HepG2 (cell line): Measurements from ENCODE around the gene IRGQ. TPM values are rescaled to one million over a fixed set of nuclear protein-coding genes. Genes with fewer than 3 reads are reported as not detected.
A peak's percentile ranks its signal among the peaks of the same experiment; 100 is the strongest.

Source experiments
- ATAC-seq: fragments of 200-7000 bp; cut with Tn5 transposase; 3 replicates; pipeline ENCODE4 v1.9.1; 2020; ENCODE audit warnings: mild to moderate bottlenecking, moderate library complexity
- BruUV-seq: library from RNA; stranded (reverse); fragments of 400-500 nt; replicated peaks from 2 replicates; lab custom pipeline; 2021; lab: Mats Ljungman, UMichigan
- CTCF ChIA-PET: fragments of 300-600 bp; formaldehyde crosslinking; extraction: SDS; loops from one replicate; lab custom pipeline; 2021; ENCODE audit warnings: low total read pairs, inconsistent platforms, low intra/inter-chr PET ratio; lab: Yijun Ruan, JAX
- POLR2A ChIA-PET: fragments of 350-600 bp; sonication (Branson Sonifier 250); formaldehyde crosslinking; loops from one replicate; lab custom pipeline; 2020; ENCODE audit warnings: antibody characterized with exemption, inconsistent platforms; lab: Yijun Ruan, JAX
- DNase-seq: peaks from one replicate; pipeline ENCODE4 v3.0.0-alpha.2; 2015; ENCODE audit warnings: low spot score
- FAIRE-seq: peaks from 3 replicates; lab custom pipeline; 2011; peaks lifted over from hg19 to GRCh38; lab: Jason Lieb, UNC
- H2AFZ ChIP-seq: one replicate; pipeline ENCODE4 v1.6.1; 2011; ENCODE audit warnings: low read length, inconsistent platforms
- H3K27ac ChIP-seq: fragments of 300-600 bp; 3 replicates; pipeline ENCODE4 v1.8.0; 2011; ENCODE audit warnings: mixed run types, mild to moderate bottlenecking, mixed read lengths, low read length, inconsistent platforms; ENCODE audit not compliant: insufficient read depth; ENCODE audit errors: extremely low read length
- H3K27me3 ChIP-seq, 2 experiments: fragments of 200-600 bp in 1 of 2; 2 replicates in 1 of 2; 3 replicates in 1 of 2; pipeline versions ENCODE4 v1.6.0 to v1.8.0; 2011; ENCODE audit warnings: low read length in 2 of 2, mild to moderate bottlenecking in 2 of 2, moderate library complexity in 2 of 2, inconsistent platforms in 1 of 2; ENCODE audit not compliant: insufficient read depth in 2 of 2, control insufficient read depth in 1 of 2
- H3K36me3 ChIP-seq, 2 experiments: fragments of 200-600 bp in 1 of 2; replicated peaks in 1 of 2; 2 replicates in 1 of 2; 3 replicates in 1 of 2; pipeline versions ENCODE4 v1.5.1 to v1.8.0; 2011; ENCODE audit warnings: low read length in 2 of 2, inconsistent platforms in 1 of 2; ENCODE audit not compliant: insufficient read depth in 2 of 2, control insufficient read depth in 1 of 2
- H3K4me1 ChIP-seq: 2 replicates; pipeline ENCODE4 v1.5.1; 2012; ENCODE audit warnings: low read length, inconsistent platforms; ENCODE audit not compliant: insufficient read depth
- H3K4me2 ChIP-seq: 2 replicates; pipeline ENCODE4 v1.6.0; 2011; ENCODE audit warnings: low read depth, low read length, inconsistent platforms
- H3K4me3 ChIP-seq, 3 experiments: fragments of 200-600 bp in 1 of 3; sonication (generic), shearing (Covaris generic) in 1 of 3; replicated peaks in 1 of 3; 2 replicates each; pipeline ENCODE4 v1.5.1; 2011 to 2016; ENCODE audit warnings: low read length in 3 of 3, inconsistent platforms in 2 of 3, low read depth in 2 of 3, mild to moderate bottlenecking in 2 of 3, control low read depth in 1 of 3, mixed read lengths in 1 of 3; ENCODE audit not compliant: insufficient read depth in 1 of 3
- H3K79me2 ChIP-seq: one replicate; pipeline ENCODE4 v1.6.1; 2011; ENCODE audit warnings: low read length, inconsistent platforms; ENCODE audit not compliant: insufficient read depth
- H3K9ac ChIP-seq: 2 replicates; pipeline ENCODE4 v1.6.0; 2011; ENCODE audit warnings: mild to moderate bottlenecking, low read depth, low read length, inconsistent platforms; ENCODE audit not compliant: insufficient read depth
- H3K9me3 ChIP-seq: 2 replicates; pipeline ENCODE4 v1.5.1; 2012; ENCODE audit warnings: mild to moderate bottlenecking, low read length
- H4K20me1 ChIP-seq: 2 replicates; pipeline ENCODE4 v1.6.0; 2011; ENCODE audit warnings: inconsistent platforms, mild to moderate bottlenecking, low read length, moderate library complexity; ENCODE audit not compliant: insufficient read depth
- CREM ChIP-seq, 2 experiments: sonication (generic) in 1 of 2; formaldehyde crosslinking in 1 of 2; IDR thresholded peaks; 2 replicates each; pipeline versions ENCODE4 v1.4.0 to v1.6.1; 2016 to 2020; ENCODE audit warnings: antibody characterized with exemption in 1 of 2, mild to moderate bottlenecking in 1 of 2, missing genetic modification reagents in 1 of 2
- KLF9 ChIP-seq: IDR thresholded peaks from 2 replicates; pipeline ENCODE4 v1.6.1; 2016; ENCODE audit warnings: low read depth
- PAX8 ChIP-seq: sonication (generic); formaldehyde crosslinking; IDR thresholded peaks from 2 replicates; pipeline ENCODE4 v1.8.0; 2022; ENCODE audit warnings: mild to moderate bottlenecking, missing genetic modification reagents, borderline replicate concordance
- TAF1 ChIP-seq: sonication (generic); formaldehyde crosslinking; IDR thresholded peaks from 2 replicates; pipeline ENCODE4 v1.4.0; 2020; ENCODE audit warnings: missing genetic modification reagents
- XBP1 ChIP-seq: sonication (generic); formaldehyde crosslinking; IDR thresholded peaks from 2 replicates; pipeline ENCODE4 v1.5.0; 2020; ENCODE audit warnings: missing genetic modification reagents
- ZFP36L1 ChIP-seq: sonication (generic); formaldehyde crosslinking; IDR thresholded peaks from 2 replicates; pipeline ENCODE4 v1.8.0; 2022; ENCODE audit warnings: mild to moderate bottlenecking, missing genetic modification reagents, moderate library complexity
- ZNF468 ChIP-seq: sonication (generic); formaldehyde crosslinking; IDR thresholded peaks from 2 replicates; pipeline ENCODE4 v1.8.0; 2022; ENCODE audit warnings: mild to moderate bottlenecking, moderate library complexity, missing genetic modification reagents
- ZNF607 ChIP-seq: sonication (generic); formaldehyde crosslinking; IDR thresholded peaks from 2 replicates; pipeline ENCODE4 v1.5.1; 2020; ENCODE audit warnings: missing genetic modification reagents, mild to moderate bottlenecking, borderline replicate concordance
- ZNF747 ChIP-seq: sonication (generic); formaldehyde crosslinking; IDR thresholded peaks from 2 replicates; pipeline ENCODE4 v1.8.1; 2023; ENCODE audit warnings: missing genetic modification reagents, mild to moderate bottlenecking, borderline replicate concordance
- WGBS: methylation state at CpG from one replicate; pipeline ENCODE4 v1.1.6; 2017; ENCODE audit warnings: low lambda C conversion rate; 5-methylcytosine and 5-hydroxymethylcytosine counted together
- in situ Hi-C: cut with HindIII; loops from 2 replicates; pipeline ENCODE4 v1.10.0; 2017; ENCODE audit warnings: low pct_unique_long_range_greater_than_20kb; ENCODE audit not compliant: extremely low pct_ligation_motif_present
- intact Hi-C: fragments of 100-400 bp; cut with micrococcal nuclease; formaldehyde crosslinking; loops from one replicate; pipeline ENCODE4 v1.10.0; 2022; ENCODE audit not compliant: unreplicated experiment
- polyA plus RNA-seq, 8 experiments: library from polyadenylated mRNA; depleted of rRNA in 3 of 8; stranded (reverse) in 7 of 8; unstranded in 1 of 8; fragments of >200 nt; fragmentation: Illumina TruSeq in 4 of 8; extraction: Trizol in 4 of 8; gene quantifications; 2 replicates each; pipeline versions ENCODE4 v1.2.1 to v1.2.3, GENCODE V29; 2011 to 2016; ENCODE audit warnings: low read depth in 4 of 8, missing spikeins in 1 of 8, mixed read lengths in 1 of 8; ENCODE audit not compliant: insufficient read depth in 1 of 8
- total RNA-seq, 5 experiments: library from RNA; depleted of rRNA; stranded (reverse); fragments of >200 nt; fragmentation: Illumina TruSeq; extraction: Trizol; gene quantifications; 2 replicates each; pipeline ENCODE4 v1.2.3, GENCODE V29; 2016; ENCODE audit warnings: low read depth in 1 of 5
- TF ChIP-seq, protein P1 (sequence below): sonication (generic); formaldehyde crosslinking; IDR thresholded peaks from 2 replicates; pipeline ENCODE4 v1.4.0; 2020; ENCODE audit warnings: mild to moderate bottlenecking, low read depth, missing genetic modification reagents
- TF ChIP-seq, protein P2 (sequence below): sonication (generic); formaldehyde crosslinking; IDR thresholded peaks from 2 replicates; pipeline ENCODE4 v1.4.0; 2020; ENCODE audit warnings: mild to moderate bottlenecking, missing genetic modification reagents
- TF ChIP-seq, protein P3 (sequence below): IDR thresholded peaks from 2 replicates; pipeline ENCODE4 v1.6.1; 2012; ENCODE audit warnings: inconsistent platforms
- TF ChIP-seq, protein P4 (sequence below): sonication (generic); formaldehyde crosslinking; IDR thresholded peaks from 2 replicates; pipeline ENCODE4 v1.4.0; 2020; ENCODE audit warnings: mild to moderate bottlenecking, missing genetic modification reagents

Gene IRGQ
- total and polyA plus RNA-seq, 2 of the 13 experiments (the other 11 are each of a cell fraction or from before 2014, with no cell fraction given) = 11.6 to 12.4 TPM

DNA sequence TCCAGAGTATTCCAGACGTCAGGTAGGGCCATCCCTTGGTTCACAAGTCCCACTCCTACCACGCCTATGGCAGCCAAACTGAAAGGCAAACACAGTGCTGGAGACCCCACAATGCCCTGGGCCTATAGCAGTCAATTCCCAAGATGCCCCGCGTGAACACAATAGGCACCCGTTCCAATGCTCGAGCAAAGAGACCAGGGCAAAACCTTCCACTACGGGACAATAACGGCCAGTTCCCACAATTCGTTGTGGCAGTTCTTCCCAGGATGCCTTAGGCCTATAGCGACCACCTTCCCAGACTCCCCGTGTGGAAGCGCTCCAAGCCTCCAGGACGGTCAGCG, 23.0 kb upstream of the IRGQ start:
- peaks cover 14% of the 10 kb centered on the region for H3K79me2 ChIP-seq
- ChIA-PET CTCF (no interaction called here), POLR2A (interaction anchor here (1.2 kb wide), 1 partner anchor 23 kb away, joined by 7 read pairs; the partner anchor contains the start of genes IRGQ and ZNF576)
- peak overlapping the region; percentile 96 for H3K27ac ChIP-seq
- 1% methylated on average over 10 of the region's 14 CpGs for WGBS
- peaks cover 3 to 4% of the 10 kb centered on the region in 2 experiments; a peak in 2 of 5 replicates for H3K36me3 ChIP-seq
- peak; percentile 79 for DNase-seq
- peak overlapping the region; percentile 96 for H3K4me2 ChIP-seq
- peak; percentile 74 for ATAC-seq
- no peaks in the 10 kb centered on the region for H3K9me3 ChIP-seq
- in situ Hi-C loops = no loop called here
- BruUV-seq = TSS peak; percentile 81
- H4K20me1 ChIP-seq = no peaks in the 10 kb centered on the region
- H3K4me3 ChIP-seq = peak overlapping the region; percentile 60 to 81 (median 61)
- peak overlapping the region; percentile 88 for H3K9ac ChIP-seq
- intact Hi-C loops = loop anchor here (2.0 kb wide), 1 partner anchor 16 kb away; no protein-coding TSS in a partner anchor
- peak overlapping the region; percentile 82 for H2AFZ ChIP-seq
- peak; percentile 84 for FAIRE-seq
- H3K27me3 ChIP-seq = no peaks in the 10 kb centered on the region
- peaks cover 24% of the 10 kb centered on the region for H3K4me1 ChIP-seq
- 0 out of 2 replicates have a peak, but pooled peaks have one; percentile 16 for TF ChIP-seq ZNF747
- TF ChIP-seq CREM (IDR thresholded peaks at IDR 0.05) = peak; percentile 58; the same call in 1 of the 2 replicates
- TF ChIP-seq CREM (CRISPR knock-in tag; IDR thresholded peaks at IDR 0.05) = no peak
- TF ChIP-seq, protein P1, sequence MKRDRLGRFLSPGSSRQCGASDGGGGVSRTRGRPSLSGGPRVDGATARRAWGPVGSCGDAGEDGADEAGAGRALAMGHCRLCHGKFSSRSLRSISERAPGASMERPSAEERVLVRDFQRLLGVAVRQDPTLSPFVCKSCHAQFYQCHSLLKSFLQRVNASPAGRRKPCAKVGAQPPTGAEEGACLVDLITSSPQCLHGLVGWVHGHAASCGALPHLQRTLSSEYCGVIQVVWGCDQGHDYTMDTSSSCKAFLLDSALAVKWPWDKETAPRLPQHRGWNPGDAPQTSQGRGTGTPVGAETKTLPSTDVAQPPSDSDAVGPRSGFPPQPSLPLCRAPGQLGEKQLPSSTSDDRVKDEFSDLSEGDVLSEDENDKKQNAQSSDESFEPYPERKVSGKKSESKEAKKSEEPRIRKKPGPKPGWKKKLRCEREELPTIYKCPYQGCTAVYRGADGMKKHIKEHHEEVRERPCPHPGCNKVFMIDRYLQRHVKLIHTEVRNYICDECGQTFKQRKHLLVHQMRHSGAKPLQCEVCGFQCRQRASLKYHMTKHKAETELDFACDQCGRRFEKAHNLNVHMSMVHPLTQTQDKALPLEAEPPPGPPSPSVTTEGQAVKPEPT (CRISPR knock-in tag) = peak; percentile 85; the same call in 1 of the 2 replicates
- 0 out of 2 replicates have a peak, but pooled peaks have one; percentile 38 for TF ChIP-seq ZFP36L1 (CRISPR knock-in tag)
- TF ChIP-seq ZNF607 (CRISPR knock-in tag) = no peak
- 0 out of 2 replicates have a peak, but pooled peaks have one; percentile 28 for TF ChIP-seq XBP1 (CRISPR knock-in tag)
- 0 out of 2 replicates have a peak, but pooled peaks have one; percentile 3 for TF ChIP-seq ZNF468 (CRISPR knock-in tag)
- TF ChIP-seq, protein P2, sequence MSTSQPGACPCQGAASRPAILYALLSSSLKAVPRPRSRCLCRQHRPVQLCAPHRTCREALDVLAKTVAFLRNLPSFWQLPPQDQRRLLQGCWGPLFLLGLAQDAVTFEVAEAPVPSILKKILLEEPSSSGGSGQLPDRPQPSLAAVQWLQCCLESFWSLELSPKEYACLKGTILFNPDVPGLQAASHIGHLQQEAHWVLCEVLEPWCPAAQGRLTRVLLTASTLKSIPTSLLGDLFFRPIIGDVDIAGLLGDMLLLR (CRISPR knock-in tag) = 0 out of 2 replicates have a peak, but pooled peaks have one; percentile 6
- TF ChIP-seq TAF1 = no peak
- TF ChIP-seq PAX8 (CRISPR knock-in tag) = no peak
- TF ChIP-seq KLF9 (CRISPR knock-in tag) = no peak
- TF ChIP-seq, protein P3, sequence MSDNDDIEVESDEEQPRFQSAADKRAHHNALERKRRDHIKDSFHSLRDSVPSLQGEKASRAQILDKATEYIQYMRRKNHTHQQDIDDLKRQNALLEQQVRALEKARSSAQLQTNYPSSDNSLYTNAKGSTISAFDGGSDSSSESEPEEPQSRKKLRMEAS = peak; percentile 55; the same call in 1 of the 2 replicates
- TF ChIP-seq, protein P4, sequence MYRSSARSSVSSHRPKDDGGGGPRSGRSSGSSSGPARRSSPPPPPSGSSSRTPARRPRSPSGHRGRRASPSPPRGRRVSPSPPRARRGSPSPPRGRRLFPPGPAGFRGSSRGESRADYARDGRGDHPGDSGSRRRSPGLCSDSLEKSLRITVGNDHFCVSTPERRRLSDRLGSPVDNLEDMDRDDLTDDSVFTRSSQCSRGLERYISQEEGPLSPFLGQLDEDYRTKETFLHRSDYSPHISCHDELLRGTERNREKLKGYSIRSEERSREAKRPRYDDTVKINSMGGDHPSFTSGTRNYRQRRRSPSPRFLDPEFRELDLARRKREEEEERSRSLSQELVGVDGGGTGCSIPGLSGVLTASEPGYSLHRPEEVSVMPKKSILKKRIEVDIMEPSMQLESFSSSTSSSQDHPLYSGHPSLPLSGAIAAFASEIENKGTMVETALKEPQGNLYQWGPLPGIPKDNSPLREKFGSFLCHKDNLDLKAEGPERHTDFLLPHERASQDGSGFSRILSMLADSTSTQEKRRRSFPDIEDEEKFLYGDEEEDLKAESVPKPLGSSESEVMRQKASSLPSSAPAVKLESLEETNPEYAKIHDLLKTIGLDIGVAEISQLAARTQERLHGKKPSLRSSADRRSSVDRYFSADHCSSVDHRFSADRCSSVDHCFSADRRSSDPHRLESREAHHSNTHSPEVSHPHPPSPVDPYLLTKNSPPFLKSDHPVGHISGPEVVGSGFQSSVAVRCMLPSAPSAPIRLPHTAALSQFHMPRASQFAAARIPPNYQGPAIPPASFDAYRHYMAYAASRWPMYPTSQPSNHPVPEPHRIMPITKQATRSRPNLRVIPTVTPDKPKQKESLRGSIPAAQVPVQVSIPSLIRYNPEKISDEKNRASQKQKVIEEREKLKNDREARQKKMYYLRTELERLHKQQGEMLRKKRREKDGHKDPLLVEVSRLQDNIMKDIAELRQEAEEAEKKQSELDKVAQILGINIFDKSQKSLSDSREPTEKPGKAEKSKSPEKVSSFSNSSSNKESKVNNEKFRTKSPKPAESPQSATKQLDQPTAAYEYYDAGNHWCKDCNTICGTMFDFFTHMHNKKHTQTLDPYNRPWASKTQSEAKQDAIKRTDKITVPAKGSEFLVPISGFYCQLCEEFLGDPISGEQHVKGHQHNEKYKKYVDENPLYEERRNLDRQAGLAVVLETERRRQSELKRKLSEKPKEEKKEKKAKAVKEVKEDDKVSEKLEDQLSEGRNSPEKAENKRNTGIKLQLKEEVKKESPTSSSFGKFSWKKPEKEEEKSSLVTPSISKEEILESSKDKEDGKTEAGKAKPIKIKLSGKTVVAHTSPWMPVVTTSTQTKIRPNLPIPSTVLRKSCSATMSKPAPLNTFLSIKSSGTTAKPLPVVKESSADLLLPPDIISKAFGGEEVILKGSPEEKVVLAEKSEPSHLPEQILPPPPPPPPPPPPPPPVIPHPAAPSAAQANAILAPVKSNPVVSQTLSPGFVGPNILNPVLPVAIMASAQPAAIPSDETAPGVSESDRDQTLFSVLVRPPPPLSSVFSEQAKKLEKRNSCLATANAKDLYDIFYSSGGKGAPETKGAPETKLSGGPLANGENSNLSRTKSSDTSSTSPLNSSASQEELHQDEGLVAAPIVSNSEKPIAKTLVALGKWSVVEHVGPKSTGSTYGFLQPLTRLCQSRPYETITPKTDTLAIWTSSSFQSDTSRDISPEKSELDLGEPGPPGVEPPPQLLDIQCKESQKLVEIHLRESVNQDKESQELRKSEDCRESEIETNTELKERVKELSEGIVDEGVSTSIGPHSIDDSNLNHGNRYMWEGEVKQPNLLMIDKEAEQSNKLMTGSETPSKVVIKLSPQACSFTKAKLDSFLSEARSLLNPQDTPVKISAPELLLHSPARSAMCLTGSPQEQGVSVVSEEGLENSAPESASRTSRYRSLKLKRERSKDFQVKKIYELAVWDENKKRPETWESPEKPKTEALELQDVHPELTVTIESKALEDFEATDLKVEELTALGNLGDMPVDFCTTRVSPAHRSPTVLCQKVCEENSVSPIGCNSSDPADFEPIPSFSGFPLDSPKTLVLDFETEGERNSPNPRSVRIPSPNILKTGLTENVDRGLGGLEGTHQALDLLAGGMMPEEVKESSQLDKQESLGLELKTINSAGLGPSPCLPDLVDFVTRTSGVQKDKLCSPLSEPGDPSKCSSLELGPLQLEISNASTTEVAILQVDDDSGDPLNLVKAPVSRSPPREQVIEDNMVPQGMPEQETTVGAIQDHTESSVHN (CRISPR knock-in tag) = peak; percentile 46; the same call in 1 of the 2 replicates
